Measurements from ENCODE around the gene KRT73.

Gene KRT73

GRCh38 chr12:52617403-52617785 lies 965 bp downstream of the KRT73 start:
- no peak for DNase-seq (ENCODE audit: low spot score)

- DNase-seq (ENCODE audit: low spot score) = no peak
Measured at GRCh38 chr12:52616680-52617402, 1.5 kb downstream of the KRT73 start.

- DNase-seq (ENCODE audit: low spot score) = no peak
Measured at GRCh38 chr12:52615912-52616311, 2.4 kb downstream of the KRT73 start.

GRCh38 chr12:52615208-52615868 lies 3.0 kb downstream of the KRT73 start:
- DNase-seq (ENCODE audit: low spot score) = no peak

GRCh38 chr12:52614381-52615207 lies 3.8 kb downstream of the KRT73 start:
- no peak for DNase-seq (ENCODE audit: low spot score)

GRCh38 chr12:52613384-52614030 lies 4.9 kb downstream of the KRT73 start:
- DNase-seq (ENCODE audit: low spot score) = no peak

- DNase-seq (ENCODE audit: low spot score) = no peak
Measured at GRCh38 chr12:52612431-52613383, 5.7 kb downstream of the KRT73 start.

- DNase-seq (ENCODE audit: low spot score) = no peak
Measured at GRCh38 chr12:52611080-52611468, 7.3 kb downstream of the KRT73 start.

- DNase-seq (ENCODE audit: low spot score) = no peak
Measured at GRCh38 chr12:52608826-52609630, 9.3 kb downstream of the KRT73 start.

GRCh38 chr12:52608161-52608560 lies 10.2 kb downstream of the KRT73 start:
- DNase-seq (ENCODE audit: low spot score) = no peak

GRCh38 chr12:52607314-52607713 lies 11.0 kb downstream of the KRT73 start:
- no peak for DNase-seq (ENCODE audit: low spot score)

- DNase-seq (ENCODE audit: low spot score) = no peak
Measured at GRCh38 chr12:52606581-52607218, 11.7 kb downstream of the KRT73 start.

GRCh38 chr12:52606096-52606495 lies 12.3 kb downstream of the KRT73 start:
- DNase-seq (ENCODE audit: low spot score) = no peak

- no peak for DNase-seq (ENCODE audit: low spot score)
Measured at GRCh38 chr12:52605542-52605941, 12.8 kb downstream of the KRT73 start.

GRCh38 chr12:52604859-52605258 lies 13.5 kb downstream of the KRT73 start:
- DNase-seq (ENCODE audit: low spot score) = no peak

GRCh38 chr12:52603314-52603713 lies 15.0 kb downstream of the KRT73 start:
- no peak for DNase-seq (ENCODE audit: low spot score)

- DNase-seq (ENCODE audit: low spot score) = no peak
Measured at GRCh38 chr12:52602552-52602951, 15.8 kb downstream of the KRT73 start.

GRCh38 chr12:52601671-52602070 lies 16.7 kb downstream of the KRT73 start:
- no peak for DNase-seq (ENCODE audit: low spot score)

- DNase-seq (ENCODE audit: low spot score) = no peak
Measured at GRCh38 chr12:52600941-52601481, 17.3 kb downstream of the KRT73 start, which contains the start of gene KRT72. Gene KRT72, minus strand, starts transcription at chr12:52601463. Its CDS starts 11 bp downstream, at chr12:52601452.

Measured in putamen (tissue), 1 donor.